HG03159 (cell line): ENCODE results near the gene ZDHHC8.

Experiments
- ATAC-seq: cut with Tn5 transposase; IDR thresholded peaks from one replicate; pipeline ENCODE4 v1.9.1; 2021; ENCODE audit warnings: mild to moderate bottlenecking, moderate library complexity; ENCODE audit not compliant: unreplicated experiment

ZDHHC8 gene

GRCh38 chr22:20192293-20192971, 60.8 kb downstream of the ZDHHC8 start:
- ATAC-seq = no peak

- no peak for ATAC-seq
Observed at GRCh38 chr22:20192972-20193760, 61.6 kb downstream of the ZDHHC8 start.

DNA sequence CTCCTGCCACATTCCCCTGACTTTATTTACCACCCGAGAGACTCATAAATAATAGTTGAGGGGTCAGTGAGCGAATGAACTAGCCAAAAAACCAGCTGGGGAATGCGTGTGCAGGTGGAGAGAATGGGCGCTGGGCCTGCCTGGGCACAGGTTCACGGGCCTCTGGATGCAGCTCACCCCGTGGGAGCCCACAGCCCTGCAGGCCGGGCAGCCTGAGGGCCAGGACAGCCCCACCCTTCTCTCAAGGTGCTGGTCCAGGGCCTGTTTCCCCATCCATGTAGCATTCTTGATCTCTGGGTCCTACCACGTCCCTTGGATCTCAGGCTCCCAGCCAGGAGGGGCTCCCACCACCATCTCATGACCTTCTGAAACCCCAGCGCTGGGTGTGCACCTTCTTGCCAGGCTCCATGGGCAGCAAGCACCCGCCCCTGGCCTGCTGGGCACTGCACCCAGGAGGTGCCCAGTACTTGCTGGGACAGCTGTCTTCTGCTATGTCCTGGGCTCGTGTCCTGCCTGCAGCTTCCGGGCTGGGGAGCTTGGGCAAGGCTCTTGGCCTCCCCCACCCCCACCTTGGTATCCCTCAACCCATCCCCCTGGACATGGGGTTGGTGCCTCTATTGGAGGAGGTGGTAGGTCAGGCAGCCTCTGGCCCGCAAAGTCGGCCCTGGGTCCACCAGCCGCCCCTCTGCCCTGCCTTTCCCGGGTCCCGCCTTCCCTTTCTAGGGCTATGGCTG, 62.3 kb downstream of the ZDHHC8 start:
- ATAC-seq = no peak

- no peak for ATAC-seq
Observed at GRCh38 chr22:20194681-20195593, 63.3 kb downstream of the ZDHHC8 start.

- no peak for ATAC-seq
Observed at GRCh38 chr22:20196094-20196842, 64.7 kb downstream of the ZDHHC8 start.
